Calu3 (cell line): ENCODE measurements around the gene DPY19L2. TPM values are rescaled to one million over a fixed set of nuclear protein-coding genes. Genes with fewer than 3 reads are reported as not detected.
"Not testable (repeated sequence)": the region's sequence is repeated elsewhere in the genome, so short reads cannot be mapped to it uniquely, and the experiment has no call there.

Experiments
- BruUV-seq: library from RNA; stranded (reverse); fragments of 400-500 nt; replicated peaks from 2 replicates; lab custom pipeline; 2021; lab: Mats Ljungman, UMichigan
- CTCF ChIA-PET: fragments of 300-600 bp; sonication (Branson Sonifier 250); formaldehyde crosslinking; loops from one replicate; lab custom pipeline; 2022; ENCODE audit warnings: antibody characterized with exemption; lab: Charles Lee
- DNase-seq: peaks from one replicate; pipeline ENCODE4 v3.0.0; 2022
- H3K27ac Mint-ChIP-seq: one replicate; pipeline ENCODE4 v1.8.0; 2022; ENCODE audit warnings: mixed read lengths; ENCODE audit not compliant: unreplicated experiment
- H3K27me3 Mint-ChIP-seq: one replicate; pipeline ENCODE4 v1.8.0; 2022; ENCODE audit warnings: mixed read lengths; ENCODE audit not compliant: unreplicated experiment
- H3K36me3 Mint-ChIP-seq: one replicate; pipeline ENCODE4 v1.8.0; 2022; ENCODE audit warnings: mild to moderate bottlenecking, moderate library complexity, mixed read lengths; ENCODE audit not compliant: insufficient read depth, unreplicated experiment
- H3K4me1 Mint-ChIP-seq: one replicate; pipeline ENCODE4 v1.8.0; 2022; ENCODE audit warnings: mild to moderate bottlenecking, low read depth, mixed read lengths; ENCODE audit not compliant: unreplicated experiment
- H3K4me3 Mint-ChIP-seq: one replicate; pipeline ENCODE4 v1.8.0; 2022; ENCODE audit warnings: mild to moderate bottlenecking, low read depth, moderate library complexity, mixed read lengths; ENCODE audit not compliant: unreplicated experiment
- H3K9me3 Mint-ChIP-seq: one replicate; pipeline ENCODE4 v1.8.0; 2022; ENCODE audit warnings: low read depth, mixed read lengths; ENCODE audit not compliant: unreplicated experiment
- CTCF ChIP-seq: fragments of 200-600 bp; IDR thresholded peaks from one replicate; pipeline ENCODE4 v1.8.0; 2022; ENCODE audit warnings: antibody characterized with exemption; ENCODE audit not compliant: unreplicated experiment
- intact Hi-C: fragments of 100-400 bp; cut with micrococcal nuclease; formaldehyde crosslinking; loops from one replicate; pipeline ENCODE4 v1.10.0; 2022; ENCODE audit not compliant: unreplicated experiment
- total RNA-seq: library from RNA; stranded (reverse); gene quantifications from 2 replicates; pipeline ENCODE4 v1.2.3, GENCODE V29; 2022

Gene DPY19L2
- total RNA-seq, 1 experiment from 2014 or later = 9.2 TPM

DNA sequence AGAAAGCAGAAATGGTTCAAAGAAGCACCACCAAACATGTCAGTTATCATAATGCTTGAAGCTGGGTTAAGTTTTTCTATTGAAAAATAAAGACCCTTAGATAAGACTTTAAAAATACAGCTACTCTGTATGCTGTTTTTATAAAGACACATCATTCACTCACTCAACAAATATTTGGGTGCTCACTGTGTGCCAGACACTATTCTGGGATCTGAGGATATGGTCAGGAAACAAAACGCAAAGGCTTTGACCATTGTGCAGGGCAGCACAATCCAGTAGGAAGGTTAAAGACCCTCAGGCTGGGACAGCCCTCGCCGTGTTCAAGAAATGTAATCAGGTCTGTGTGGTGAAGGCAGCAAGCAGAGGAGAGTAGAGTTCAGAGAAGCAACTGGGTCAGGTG is 38.0 kb upstream of the DPY19L2 start:
- Mint-ChIP-seq H3K4me3 (no peak overlapping the region), H3K4me1 (no peaks in the 10 kb centered on the region), H3K27me3 (no peaks in the 10 kb centered on the region), H3K36me3 (no peaks in the 10 kb centered on the region), H3K27ac (no peak overlapping the region), H3K9me3 (no peaks in the 10 kb centered on the region)
- intact Hi-C loops = no loop called here
- TF ChIP-seq CTCF = no peak
- no TSS peak for BruUV-seq
- CTCF ChIA-PET = no interaction called here
- no peak for DNase-seq

DNA sequence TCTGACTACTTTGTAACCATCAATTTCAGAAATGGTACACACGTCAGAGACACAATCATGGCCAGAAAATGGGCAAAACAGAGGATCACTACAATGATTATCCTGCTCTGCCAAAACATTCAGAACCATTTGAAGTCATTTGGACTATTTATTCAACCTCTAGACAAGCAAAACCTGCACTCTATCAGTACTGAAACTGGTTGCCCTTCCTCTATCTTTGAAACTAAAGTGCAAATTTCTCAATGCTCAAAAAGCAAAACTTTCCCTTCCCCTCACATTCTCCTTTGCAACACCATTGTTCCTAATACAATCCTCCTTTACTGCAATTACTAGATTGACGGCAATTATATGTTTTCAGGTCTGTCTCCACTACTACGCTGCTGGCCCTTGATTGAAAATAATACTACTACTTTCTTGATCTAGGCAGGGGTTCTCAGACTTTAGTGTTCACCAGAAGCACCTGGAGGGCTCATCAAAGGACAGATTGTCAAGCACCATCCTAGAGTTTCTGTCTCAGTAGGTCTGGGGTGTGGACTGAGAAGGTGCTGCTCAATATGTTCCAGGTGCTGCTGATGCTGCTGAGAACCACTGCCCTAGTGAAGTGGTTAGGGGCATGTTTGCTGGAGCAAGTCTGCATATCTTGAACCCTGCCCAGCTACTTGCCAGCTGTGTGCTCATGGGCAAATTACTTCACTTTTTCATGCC is 31.5 kb upstream of the DPY19L2 start:
- H3K36me3 Mint-ChIP-seq, H3K27me3 Mint-ChIP-seq, intact Hi-C loops, DNase-seq, BruUV-seq, H3K27ac Mint-ChIP-seq, CTCF ChIA-PET, H3K4me3 Mint-ChIP-seq, H3K9me3 Mint-ChIP-seq, H3K4me1 Mint-ChIP-seq: not testable (repeated sequence)

DNA sequence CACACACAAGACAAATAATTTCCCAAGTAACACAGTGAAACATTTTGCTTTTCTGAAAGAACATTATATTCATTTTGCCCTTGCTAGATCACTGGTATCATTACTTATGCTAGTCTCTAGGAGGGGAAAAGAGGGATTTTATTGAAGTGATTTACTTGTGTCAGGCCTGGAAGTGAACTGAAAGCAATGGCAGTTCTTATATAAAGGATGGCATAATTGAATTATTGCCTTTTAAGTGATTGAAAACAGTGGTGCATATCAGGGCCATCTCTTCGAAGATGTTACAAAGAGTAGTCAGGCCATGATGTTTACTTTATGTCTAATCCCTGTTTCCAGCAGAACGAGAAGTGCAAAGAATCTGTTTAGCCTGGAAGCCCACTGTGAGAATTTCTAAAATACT is 30.7 kb upstream of the DPY19L2 start:
- BruUV-seq, intact Hi-C loops, H3K27ac Mint-ChIP-seq, H3K9me3 Mint-ChIP-seq, H3K36me3 Mint-ChIP-seq, H3K4me3 Mint-ChIP-seq, H3K27me3 Mint-ChIP-seq, CTCF ChIA-PET, DNase-seq, H3K4me1 Mint-ChIP-seq: not testable (repeated sequence)

DNA sequence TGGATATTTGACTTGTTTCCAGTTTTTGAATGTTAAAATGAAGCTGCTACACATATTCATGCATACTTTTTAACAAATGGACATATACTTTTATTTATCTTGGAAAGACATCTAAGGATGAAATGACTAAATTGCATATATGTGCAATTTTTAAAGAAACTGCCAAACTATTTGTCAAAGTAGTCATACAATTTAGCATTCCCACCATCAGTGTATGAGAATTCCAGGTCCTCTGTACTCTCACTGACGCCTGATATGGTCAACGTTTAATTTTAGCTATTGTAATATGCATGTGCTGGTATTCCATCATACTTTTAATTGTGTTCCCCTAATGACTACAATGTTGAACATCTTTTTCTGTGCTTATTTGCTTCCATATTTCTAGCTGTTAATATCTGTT is 22.5 kb upstream of the DPY19L2 start:
- BruUV-seq, H3K27me3 Mint-ChIP-seq, intact Hi-C loops, H3K4me1 Mint-ChIP-seq, H3K36me3 Mint-ChIP-seq, H3K9me3 Mint-ChIP-seq, CTCF ChIA-PET, DNase-seq, H3K27ac Mint-ChIP-seq, H3K4me3 Mint-ChIP-seq: not testable (repeated sequence)

DNA sequence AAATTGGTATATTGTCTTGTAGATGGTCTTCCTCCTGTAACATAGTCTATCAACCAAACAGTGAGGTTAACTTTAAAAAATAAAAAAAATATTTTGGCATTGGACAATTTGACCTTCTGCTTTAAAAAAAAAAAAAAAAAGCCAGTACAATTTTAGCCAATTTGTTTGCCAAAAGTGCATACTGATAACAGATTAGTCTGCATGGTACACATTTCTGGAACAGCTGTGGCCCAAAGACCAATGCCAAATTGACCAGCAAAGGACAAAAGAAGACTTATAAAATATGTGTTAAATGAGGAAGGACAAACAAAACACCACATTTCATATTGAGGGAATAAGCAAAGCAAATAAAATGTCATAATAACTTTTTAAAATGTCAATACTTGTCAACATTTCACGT is 20.8 kb upstream of the DPY19L2 start:
- H3K27me3 Mint-ChIP-seq, CTCF ChIA-PET, BruUV-seq, H3K36me3 Mint-ChIP-seq, H3K4me3 Mint-ChIP-seq, H3K9me3 Mint-ChIP-seq, H3K27ac Mint-ChIP-seq, H3K4me1 Mint-ChIP-seq, intact Hi-C loops, DNase-seq: not testable (repeated sequence)

DNA sequence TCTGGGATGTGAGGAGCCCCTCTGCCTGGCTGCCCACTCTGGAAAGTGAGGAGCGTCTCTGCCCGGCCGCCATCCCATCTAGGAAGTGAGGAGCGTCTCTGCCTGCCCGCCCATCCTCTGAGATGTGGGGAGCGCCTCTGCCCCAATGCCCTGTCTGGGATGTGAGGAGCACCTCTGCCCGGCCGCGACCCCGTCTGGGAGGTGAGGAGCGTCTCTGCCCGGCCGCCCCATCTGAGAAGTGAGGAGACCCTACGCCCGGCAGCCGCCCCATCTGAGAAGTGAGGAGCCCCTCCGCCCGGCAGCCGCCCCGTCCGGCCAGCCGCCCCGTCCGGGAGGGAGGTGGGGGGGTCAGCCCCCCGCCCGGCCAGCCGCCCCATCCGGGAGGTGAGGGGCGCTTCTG is 18.3 kb upstream of the DPY19L2 start:
- H3K36me3 Mint-ChIP-seq, BruUV-seq, H3K9me3 Mint-ChIP-seq, H3K4me3 Mint-ChIP-seq, H3K27me3 Mint-ChIP-seq, DNase-seq, intact Hi-C loops, H3K27ac Mint-ChIP-seq, H3K4me1 Mint-ChIP-seq, CTCF ChIA-PET: not testable (repeated sequence)

DNA sequence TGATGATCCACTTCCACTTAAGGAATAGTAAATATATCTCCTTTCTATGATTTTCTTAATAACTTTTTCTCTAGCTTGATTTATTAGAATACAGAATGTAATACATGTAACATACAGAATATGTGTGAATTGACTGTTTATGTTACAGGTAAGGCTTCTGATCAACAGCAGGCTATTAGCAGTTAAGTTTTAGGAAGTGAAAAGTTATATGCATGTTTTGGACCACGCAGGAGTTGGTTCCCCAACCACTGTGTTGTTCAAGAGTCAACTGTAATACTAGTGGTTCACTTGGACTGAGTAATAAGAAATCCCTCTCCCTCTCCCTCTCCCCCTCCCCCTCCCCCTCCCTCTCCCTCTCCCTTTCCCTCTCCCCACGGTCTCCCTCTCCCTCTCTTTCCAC is 17.5 kb upstream of the DPY19L2 start:
- CTCF ChIA-PET, H3K27me3 Mint-ChIP-seq, intact Hi-C loops, H3K27ac Mint-ChIP-seq, BruUV-seq, H3K9me3 Mint-ChIP-seq, H3K36me3 Mint-ChIP-seq, DNase-seq, H3K4me3 Mint-ChIP-seq, H3K4me1 Mint-ChIP-seq: not testable (repeated sequence)

DNA sequence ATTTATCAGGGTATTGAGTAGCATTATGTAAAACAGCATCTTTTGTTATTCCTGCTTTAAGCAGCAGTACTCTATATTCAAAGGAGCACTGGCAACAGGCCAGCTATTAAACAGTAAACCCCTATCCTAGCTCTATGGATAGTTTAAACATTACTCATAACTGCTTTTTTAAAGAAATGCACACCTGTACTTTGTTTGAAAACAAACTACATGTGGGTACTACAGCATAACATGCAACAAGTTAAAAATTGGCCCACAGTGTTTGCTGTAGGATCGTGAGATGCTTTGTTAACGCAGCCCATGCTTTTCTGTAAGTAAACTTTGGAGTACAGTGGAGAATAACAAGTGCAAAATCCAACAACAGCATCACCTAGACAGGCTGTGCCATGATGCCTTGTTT is 14.3 kb upstream of the DPY19L2 start:
- H3K27ac Mint-ChIP-seq, CTCF ChIA-PET, H3K9me3 Mint-ChIP-seq: not testable (repeated sequence)

DNA sequence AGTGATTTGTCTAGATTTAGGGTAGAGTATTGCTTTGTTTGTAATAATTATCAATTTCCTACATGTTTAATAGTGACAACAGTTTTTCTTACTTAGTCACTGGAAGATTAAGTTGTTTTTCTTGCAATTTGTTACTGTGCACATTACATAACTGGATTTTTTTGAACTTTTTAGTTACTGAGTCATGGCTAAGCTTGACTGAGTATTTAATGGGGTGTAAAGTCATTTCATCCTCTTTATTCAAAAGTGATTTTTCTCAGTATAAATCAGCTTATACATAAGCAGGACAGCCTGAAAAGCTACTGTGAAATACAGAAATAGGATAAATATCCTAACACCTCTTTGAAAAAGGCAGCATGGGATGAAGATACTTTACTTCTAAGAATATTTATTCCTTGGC is 12.5 kb upstream of the DPY19L2 start:
- H3K9me3 Mint-ChIP-seq, intact Hi-C loops: not testable (repeated sequence)

More for the DNA sequence above, 14.3 kb upstream of the DPY19L2 start:
- H3K27me3 Mint-ChIP-seq, BruUV-seq, H3K36me3 Mint-ChIP-seq, intact Hi-C loops, H3K4me3 Mint-ChIP-seq, H3K4me1 Mint-ChIP-seq: not testable (repeated sequence)
- DNase-seq = peak; percentile 30

More for the DNA sequence above, 12.5 kb upstream of the DPY19L2 start:
- BruUV-seq, H3K4me1 Mint-ChIP-seq, H3K27me3 Mint-ChIP-seq, H3K4me3 Mint-ChIP-seq, H3K36me3 Mint-ChIP-seq, CTCF ChIA-PET, H3K27ac Mint-ChIP-seq, DNase-seq: not testable (repeated sequence)
